Dermis microvascular lymphatic vessel endothelial cell (primary cell): Measurements from ENCODE around the gene NETO1. TPM values are rescaled to one million over a fixed set of nuclear protein-coding genes. Genes with fewer than 3 reads are reported as not detected.

ENCODE experiments used
- DNase-seq, 2 donors: peaks; one replicate each; pipeline versions ENCODE4 v3.0.0 to v3.0.0-alpha.2; 2010; ENCODE audit warnings: low read depth in 2 of 2
- total RNA-seq: library from RNA; depleted of rRNA; stranded (reverse); fragments of >200 nt; gene quantifications from 2 replicates; pipeline ENCODE4 v1.2.1, GENCODE V29; 2014

Gene NETO1
- not detected in 2 replicates for total RNA-seq

GRCh38 chr18:72867746-72868584 lies at the start of gene NETO1:
TSS of gene NETO1 (minus strand) at chr18:72867987. CDS start at chr18:72867291, 696 bp downstream.
- no peak for DNase-seq

- DNase-seq = no peak
These were observed 42.3 kb upstream of the NETO1 start for GRCh38 chr18:72910045-72910444.

GRCh38 chr18:72908181-72908580 lies 40.4 kb upstream of the NETO1 start:
- DNase-seq = no peak

- no peak for DNase-seq
These were observed 35.2 kb upstream of the NETO1 start for GRCh38 chr18:72903033-72903432.

- DNase-seq = no peak
These were observed 31.6 kb upstream of the NETO1 start for GRCh38 chr18:72899338-72899737.

- DNase-seq = no peak
These were observed 31.1 kb upstream of the NETO1 start for GRCh38 chr18:72898870-72899269.

GRCh38 chr18:72895548-72895947 lies 27.8 kb upstream of the NETO1 start:
- DNase-seq = no peak

GRCh38 chr18:72878561-72878960 lies 10.8 kb upstream of the NETO1 start:
- DNase-seq = no peak

- DNase-seq = no peak
These were observed 10.4 kb upstream of the NETO1 start for GRCh38 chr18:72878143-72878542.

GRCh38 chr18:72871091-72871490 lies 3.3 kb upstream of the NETO1 start:
- no peak for DNase-seq

GRCh38 chr18:72869226-72870185 lies 1.7 kb upstream of the NETO1 start:
- DNase-seq = no peak

- no peak for DNase-seq
These were observed 918 bp upstream of the NETO1 start for GRCh38 chr18:72868585-72869225.

GRCh38 chr18:72866901-72867745 lies 664 bp downstream of the NETO1 start:
- DNase-seq = no peak

- DNase-seq = no peak
These were observed 1.3 kb downstream of the NETO1 start for GRCh38 chr18:72866442-72866900.

GRCh38 chr18:72863754-72864153 lies 4.0 kb downstream of the NETO1 start:
- no peak for DNase-seq

- DNase-seq = no peak
These were observed 8.7 kb downstream of the NETO1 start for GRCh38 chr18:72859088-72859487.

GRCh38 chr18:72849671-72850070 lies 18.1 kb downstream of the NETO1 start:
- no peak for DNase-seq

- DNase-seq = no peak
These were observed 19.1 kb downstream of the NETO1 start for GRCh38 chr18:72848503-72849237.

- no peak for DNase-seq
These were observed 20.0 kb downstream of the NETO1 start for GRCh38 chr18:72847771-72848170.
